Measurements from ENCODE around the gene CCDC171. TPM values are rescaled to one million over a fixed set of nuclear protein-coding genes. Genes with fewer than 3 reads are reported as not detected.
"Not testable (repeated sequence)": the region's sequence is repeated elsewhere in the genome, so short reads cannot be mapped to it uniquely, and the experiment has no call there.

The CCDC171 gene
- total RNA-seq, 2 experiments from 2014 or later: 10.4 to 18.2 TPM

- DNase-seq (ENCODE audit: low spot score): no peak
- Histone ChIP-seq H3K36me3 (ENCODE audit: insufficient read depth, low read length) (peaks cover 5% of the 10 kb centered on the region; the same call in 1 of the 2 replicates), H3K4me1 (ENCODE audit: insufficient read depth, low read length, poor library complexity, severe bottlenecking) (no peaks in the 10 kb centered on the region), H3K9me3 (ENCODE audit: low read length) (no peaks in the 10 kb centered on the region), H3K4me3 (ENCODE audit: low read depth, low read length, poor library complexity, severe bottlenecking) (no peak overlapping the region), H3K4me2 (ENCODE audit: low read length) (no peak overlapping the region), H3K79me2 (ENCODE audit: insufficient read depth, low read depth, low read length) (no peaks in the 10 kb centered on the region), H3K27ac (ENCODE audit: low read depth, low read length, poor library complexity, severe bottlenecking) (no peak overlapping the region), H4K20me1 (ENCODE audit: insufficient read depth, low read length) (no peaks in the 10 kb centered on the region), H2AFZ (ENCODE audit: low read length) (no peak overlapping the region), H3K9me2 (ENCODE audit: insufficient read depth, low read length) (no peaks in the 10 kb centered on the region)
- intact Hi-C loops (cut with micrococcal nuclease; ENCODE audit: unreplicated experiment): no loop called here
- TF ChIP-seq, protein P1, sequence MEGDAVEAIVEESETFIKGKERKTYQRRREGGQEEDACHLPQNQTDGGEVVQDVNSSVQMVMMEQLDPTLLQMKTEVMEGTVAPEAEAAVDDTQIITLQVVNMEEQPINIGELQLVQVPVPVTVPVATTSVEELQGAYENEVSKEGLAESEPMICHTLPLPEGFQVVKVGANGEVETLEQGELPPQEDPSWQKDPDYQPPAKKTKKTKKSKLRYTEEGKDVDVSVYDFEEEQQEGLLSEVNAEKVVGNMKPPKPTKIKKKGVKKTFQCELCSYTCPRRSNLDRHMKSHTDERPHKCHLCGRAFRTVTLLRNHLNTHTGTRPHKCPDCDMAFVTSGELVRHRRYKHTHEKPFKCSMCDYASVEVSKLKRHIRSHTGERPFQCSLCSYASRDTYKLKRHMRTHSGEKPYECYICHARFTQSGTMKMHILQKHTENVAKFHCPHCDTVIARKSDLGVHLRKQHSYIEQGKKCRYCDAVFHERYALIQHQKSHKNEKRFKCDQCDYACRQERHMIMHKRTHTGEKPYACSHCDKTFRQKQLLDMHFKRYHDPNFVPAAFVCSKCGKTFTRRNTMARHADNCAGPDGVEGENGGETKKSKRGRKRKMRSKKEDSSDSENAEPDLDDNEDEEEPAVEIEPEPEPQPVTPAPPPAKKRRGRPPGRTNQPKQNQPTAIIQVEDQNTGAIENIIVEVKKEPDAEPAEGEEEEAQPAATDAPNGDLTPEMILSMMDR (conservative IDR thresholded peaks at IDR 0.05; ENCODE audit: low read length): no peak
- no peak for TF ChIP-seq EZH2phosphoT487 (IDR thresholded peaks at IDR 0.05; ENCODE audit: borderline replicate concordance, low read depth, low read length)
- BruUV-seq (replicated peaks): no TSS peak
- ChIA-PET CTCF (ENCODE audit: unreplicated experiment) (no interaction called here), POLR2A (no interaction called here)
Measured at GRCh38 chr9:15785584-15785983, 232.7 kb downstream of the CCDC171 start.

DNA sequence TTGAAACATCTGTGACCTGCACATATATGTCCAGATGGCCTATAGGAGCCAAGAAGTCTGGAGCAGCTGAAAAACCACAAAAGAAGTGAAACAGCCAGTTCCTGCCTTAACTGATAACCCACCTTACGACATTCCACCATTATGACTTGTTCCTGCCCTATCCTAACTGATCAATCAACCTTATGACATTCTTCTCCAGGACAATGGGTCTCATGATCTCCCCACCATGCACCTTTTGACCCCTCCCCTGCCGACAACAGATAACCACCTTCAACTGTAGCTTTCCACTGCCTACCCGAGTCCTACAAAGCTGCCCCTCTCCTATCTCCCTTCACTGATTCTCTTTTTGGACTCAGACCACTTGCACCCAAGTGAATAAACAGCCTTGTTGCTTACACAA is 233.8 kb downstream of the CCDC171 start:
- H3K4me1 ChIP-seq (ENCODE audit: insufficient read depth, low read length, poor library complexity, severe bottlenecking): no peaks in the 10 kb centered on the region
- no peak overlapping the region for H2AFZ ChIP-seq (ENCODE audit: low read length)
- no peaks in the 10 kb centered on the region for H3K9me2 ChIP-seq (ENCODE audit: insufficient read depth, low read length)
- BruUV-seq (replicated peaks): no TSS peak
- POLR2A ChIA-PET: no interaction called here
- H3K36me3 ChIP-seq (ENCODE audit: insufficient read depth, low read length): peaks cover 5% of the 10 kb centered on the region; the same call in 1 of the 2 replicates
- TF ChIP-seq EZH2phosphoT487 (IDR thresholded peaks at IDR 0.05; ENCODE audit: borderline replicate concordance, low read depth, low read length): no peak
- TF ChIP-seq, protein P1 (conservative IDR thresholded peaks at IDR 0.05; ENCODE audit: low read length): no peak
- H4K20me1 ChIP-seq (ENCODE audit: insufficient read depth, low read length): no peaks in the 10 kb centered on the region
- DNase-seq (ENCODE audit: low spot score): no peak
- intact Hi-C loops (cut with micrococcal nuclease; ENCODE audit: unreplicated experiment): no loop called here
- no peak overlapping the region for H3K4me3 ChIP-seq (ENCODE audit: low read depth, low read length, poor library complexity, severe bottlenecking)
- no peak overlapping the region for H3K27ac ChIP-seq (ENCODE audit: low read depth, low read length, poor library complexity, severe bottlenecking)
- CTCF ChIA-PET (ENCODE audit: unreplicated experiment): no interaction called here
- no peaks in the 10 kb centered on the region for H3K9me3 ChIP-seq (ENCODE audit: low read length)
- H3K4me2 ChIP-seq (ENCODE audit: low read length): no peak overlapping the region
- H3K79me2 ChIP-seq (ENCODE audit: insufficient read depth, low read depth, low read length): no peaks in the 10 kb centered on the region

DNA sequence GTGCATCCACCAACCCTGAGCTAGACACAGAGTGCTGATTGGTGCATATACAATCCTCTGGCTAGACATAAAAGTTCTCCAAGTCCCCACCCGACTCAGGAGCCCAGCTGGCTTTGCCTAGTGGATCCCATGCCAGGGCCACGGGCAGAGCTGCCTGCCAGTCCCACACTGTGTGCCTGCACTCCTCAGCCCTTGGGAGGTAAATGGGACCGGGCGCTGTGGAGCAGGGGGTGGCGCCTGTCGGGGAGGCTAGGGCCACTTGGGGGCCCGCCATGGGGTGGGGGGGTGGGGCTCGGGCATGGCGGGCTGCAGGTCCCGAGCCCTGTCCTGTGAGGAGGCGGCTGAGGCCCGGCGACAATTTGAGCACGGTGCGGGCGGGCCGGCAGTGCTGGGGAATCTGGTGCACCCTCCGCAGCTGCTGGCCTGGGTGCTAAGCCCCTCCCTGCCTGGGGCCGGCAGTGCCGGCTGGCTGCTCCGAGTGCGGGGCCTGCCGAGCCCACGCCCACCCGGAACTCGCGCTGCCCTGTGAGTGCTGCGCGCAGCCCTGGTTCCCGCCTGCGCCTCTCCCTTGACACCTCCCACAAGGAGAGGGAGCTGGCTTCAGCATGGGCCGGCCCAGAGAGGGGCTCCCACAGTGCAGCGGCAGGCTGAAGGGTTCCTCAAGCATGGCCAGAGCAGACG is 257.5 kb downstream of the CCDC171 start:
- intact Hi-C loops (cut with micrococcal nuclease; ENCODE audit: unreplicated experiment); BruUV-seq (replicated peaks); DNase-seq (ENCODE audit: low spot score); H3K4me1 ChIP-seq (ENCODE audit: insufficient read depth, low read length, poor library complexity, severe bottlenecking); H3K27ac ChIP-seq (ENCODE audit: low read depth, low read length, poor library complexity, severe bottlenecking); H3K9me3 ChIP-seq (ENCODE audit: low read length); H3K4me3 ChIP-seq (ENCODE audit: low read depth, low read length, poor library complexity, severe bottlenecking); H4K20me1 ChIP-seq (ENCODE audit: insufficient read depth, low read length); H3K9me2 ChIP-seq (ENCODE audit: insufficient read depth, low read length); H3K36me3 ChIP-seq (ENCODE audit: insufficient read depth, low read length); CTCF ChIA-PET (ENCODE audit: unreplicated experiment); H2AFZ ChIP-seq (ENCODE audit: low read length); H3K4me2 ChIP-seq (ENCODE audit: low read length); H3K79me2 ChIP-seq (ENCODE audit: insufficient read depth, low read depth, low read length): not testable (repeated sequence)
- POLR2A ChIA-PET: interaction anchor here (1.1 kb wide), 1 partner anchor 15 kb away, joined by 3 read pairs; no protein-coding TSS in a partner anchor
